Hepatic stellate cell (primary cell): ENCODE results near the gene PADI1.
"Not testable (repeated sequence)": the region's sequence is repeated elsewhere in the genome, so short reads cannot be mapped to it uniquely, and the experiment has no call there.

ENCODE experiments used
- DNase-seq: peaks from one replicate; pipeline ENCODE4 v3.0.0; 2011; ENCODE audit warnings: low spot score

Gene PADI1

DNA sequence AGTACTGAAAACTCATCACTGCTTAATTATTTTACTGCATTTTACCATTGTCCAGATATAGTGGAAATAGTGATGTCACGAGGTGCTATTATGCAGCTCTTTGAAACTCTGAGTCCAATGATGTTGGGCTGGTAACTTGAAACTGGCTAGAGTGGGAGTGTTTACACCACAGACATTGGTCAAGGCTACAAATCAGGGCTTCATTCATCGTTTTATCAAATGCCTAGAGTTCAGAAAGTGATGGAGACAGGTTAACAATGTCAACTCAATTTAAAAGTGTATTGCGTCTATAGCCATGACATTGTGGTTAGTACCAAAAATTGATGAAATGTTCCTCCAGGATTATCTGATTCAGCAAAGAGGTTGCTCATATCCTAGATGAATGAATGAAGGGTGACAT, 12.7 kb downstream of the PADI1 start:
- DNase-seq = no peak

- no peak for DNase-seq
These were observed 14.0 kb downstream of the PADI1 start for GRCh38 chr1:17218939-17219338.

GRCh38 chr1:17220287-17220686, 15.4 kb downstream of the PADI1 start:
- no peak for DNase-seq

GRCh38 chr1:17222557-17222956, 17.6 kb downstream of the PADI1 start:
- no peak for DNase-seq

GRCh38 chr1:17224434-17224833, 19.5 kb downstream of the PADI1 start:
- no peak for DNase-seq

DNA sequence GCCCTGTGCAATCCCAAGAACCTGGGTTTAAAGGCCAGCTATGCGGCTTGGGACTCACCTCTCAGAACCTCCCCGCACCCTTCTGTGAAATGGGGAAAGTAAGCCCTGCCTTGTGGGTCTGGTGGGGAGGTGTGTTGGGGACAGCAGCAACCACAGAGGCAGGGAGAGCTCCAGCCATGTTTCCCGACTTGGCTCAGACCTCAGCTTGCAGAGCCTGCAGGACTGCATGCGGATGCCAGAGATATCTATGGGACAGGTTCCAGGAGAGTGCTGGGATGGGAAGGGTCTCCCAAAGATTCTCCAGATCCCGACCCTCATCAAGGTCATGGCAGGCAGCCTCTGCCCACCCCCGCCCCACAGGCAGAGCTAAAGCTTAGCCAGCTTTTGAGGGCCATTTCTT, 20.2 kb downstream of the PADI1 start:
- no peak for DNase-seq

GRCh38 chr1:17227358-17227915, 22.5 kb downstream of the PADI1 start:
- DNase-seq = no peak

GRCh38 chr1:17228619-17229018, 23.7 kb downstream of the PADI1 start:
- DNase-seq = no peak

DNA sequence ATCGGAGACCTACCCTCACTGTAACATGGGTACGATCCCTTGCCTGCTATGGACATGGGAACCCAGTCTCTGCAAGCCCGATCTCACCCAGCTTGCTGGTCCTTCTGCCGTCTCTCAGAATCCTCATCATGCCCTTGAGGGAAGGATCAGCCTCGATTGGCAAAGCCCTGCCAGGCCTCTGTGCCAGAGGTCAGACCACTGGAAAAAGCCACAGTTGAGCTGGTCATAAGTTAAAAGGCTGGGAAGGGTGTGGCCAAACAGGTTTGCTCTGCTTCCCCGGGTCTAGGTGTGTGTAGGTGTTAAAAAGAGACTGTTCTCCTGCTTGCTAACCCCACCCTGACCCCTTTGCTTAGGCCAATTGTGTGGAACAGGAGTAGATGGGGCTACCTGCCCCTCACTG, 24.5 kb downstream of the PADI1 start:
- DNase-seq = no peak

DNA sequence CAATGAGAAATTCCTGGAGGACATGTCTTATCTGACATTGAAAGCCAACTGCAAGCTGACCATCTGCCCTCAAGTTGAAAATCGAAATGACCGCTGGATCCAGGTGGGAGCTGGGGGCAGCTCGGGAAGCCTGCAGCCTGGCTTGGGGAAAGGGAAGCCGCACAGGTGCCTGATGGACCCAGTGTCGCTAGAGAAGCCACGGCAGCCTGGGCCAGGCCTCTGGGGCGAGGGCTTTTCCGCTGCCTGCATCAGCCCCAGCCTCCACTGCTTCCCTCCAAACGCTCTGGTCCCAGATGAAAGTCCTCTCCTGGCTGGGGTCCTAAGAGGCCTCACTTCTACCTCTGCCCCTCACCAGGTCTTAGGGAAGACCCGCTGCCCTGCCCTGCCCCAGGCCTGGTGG, 25.2 kb downstream of the PADI1 start:
- DNase-seq = no peak

DNA sequence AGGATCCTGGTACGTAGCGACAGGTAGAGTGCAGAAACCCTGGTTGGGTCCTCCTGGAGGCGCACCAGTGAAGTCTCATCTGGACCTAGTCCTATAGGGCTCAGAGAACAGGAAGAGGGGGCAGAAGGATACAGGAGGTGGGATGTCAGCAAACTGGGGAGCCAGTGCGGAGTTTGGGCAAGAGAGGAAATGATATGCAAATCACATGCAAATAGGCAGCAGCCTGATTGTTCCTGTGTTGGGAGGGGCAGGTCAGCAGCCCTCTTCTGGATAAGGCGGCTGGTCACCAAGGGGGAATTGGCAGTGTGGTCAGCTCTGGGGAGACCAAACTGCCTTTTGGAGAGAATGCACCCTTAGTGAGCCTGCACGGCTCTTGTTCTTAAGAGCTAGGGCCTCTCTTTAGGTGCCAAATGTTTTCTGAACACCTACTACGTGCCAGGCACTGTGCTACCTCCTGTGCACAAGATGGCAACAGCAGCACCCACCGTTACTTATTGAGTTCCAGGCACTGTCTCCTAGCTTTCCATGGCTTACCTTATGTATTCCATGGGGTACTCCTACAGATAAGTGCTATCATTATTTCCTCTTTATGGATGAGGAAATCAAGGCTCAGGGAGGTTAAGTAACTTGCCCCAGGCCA, 25.9 kb downstream of the PADI1 start:
- no peak for DNase-seq

DNA sequence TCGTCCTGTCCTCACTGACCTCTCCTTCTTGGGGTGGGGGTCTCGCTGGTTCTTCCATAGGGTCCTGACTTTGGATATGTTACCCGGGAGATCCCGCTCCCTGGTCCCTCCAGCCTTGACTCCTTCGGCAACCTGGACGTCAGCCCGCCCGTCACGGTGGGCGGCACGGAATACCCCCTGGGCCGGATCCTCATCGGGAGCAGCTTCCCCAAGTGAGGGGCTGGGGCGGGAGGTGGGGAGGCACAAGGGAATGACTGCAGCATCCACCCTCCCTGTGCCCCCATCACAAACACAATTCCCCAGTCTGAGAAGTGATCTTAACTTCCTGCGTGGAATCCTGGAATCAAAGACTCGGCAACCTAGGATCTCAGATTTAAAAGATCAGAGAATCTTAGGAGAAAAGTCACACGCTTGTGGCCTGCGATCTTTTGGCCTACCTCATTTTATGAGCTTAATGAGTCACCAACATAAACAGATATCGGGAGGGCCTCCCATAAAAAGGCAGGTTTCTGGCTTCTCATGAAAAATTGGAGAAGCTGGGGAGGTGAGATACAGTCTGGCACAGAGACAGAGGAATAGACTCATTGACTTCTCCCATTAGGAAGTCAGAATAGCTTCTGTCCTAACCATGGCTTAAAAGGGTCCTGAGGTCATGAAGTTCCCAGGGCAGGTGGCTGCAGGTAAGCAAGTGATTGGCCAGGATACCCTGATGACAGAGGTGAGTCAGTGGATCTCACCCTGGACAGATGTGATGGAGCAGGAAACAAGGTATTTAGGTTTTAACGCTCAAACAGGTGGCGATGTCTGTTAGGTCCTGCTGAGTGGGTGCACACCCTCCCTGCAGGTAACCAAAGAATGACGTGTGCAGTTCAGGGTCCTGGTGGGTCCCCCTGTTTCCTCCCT, 28.1 kb downstream of the PADI1 start:
- peak; percentile 74 for DNase-seq

DNA sequence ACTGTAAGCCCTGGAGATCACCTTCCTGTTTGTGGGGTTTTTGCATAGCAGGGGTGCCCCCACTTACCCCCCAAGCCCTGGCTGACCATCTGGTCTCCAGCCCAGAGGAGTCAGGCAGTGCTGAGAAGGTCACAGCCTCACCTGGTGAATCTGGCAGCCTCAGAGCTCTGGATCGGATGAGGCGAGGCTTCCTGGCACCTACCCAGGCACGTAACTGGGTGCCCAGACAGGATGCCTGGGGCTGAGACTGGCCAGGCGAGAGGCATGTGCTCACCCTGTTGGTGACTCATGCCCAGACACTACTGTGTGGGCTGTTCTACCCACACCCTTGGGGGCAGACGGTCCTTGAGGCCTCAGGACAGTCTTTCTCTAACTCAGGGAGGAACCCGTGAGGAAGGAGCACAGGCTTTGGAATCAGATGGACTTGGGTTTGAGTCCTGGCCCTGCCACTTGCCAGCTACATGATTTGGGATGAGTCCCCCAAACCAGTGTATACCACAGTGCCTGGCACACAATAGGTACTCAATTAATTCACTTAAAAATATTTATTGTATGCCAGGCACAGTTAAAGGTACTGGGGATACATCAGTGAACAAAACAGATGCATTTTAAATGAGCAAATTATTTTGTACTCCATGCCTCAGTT, 28.9 kb downstream of the PADI1 start:
- DNase-seq = peak; percentile 91

DNA sequence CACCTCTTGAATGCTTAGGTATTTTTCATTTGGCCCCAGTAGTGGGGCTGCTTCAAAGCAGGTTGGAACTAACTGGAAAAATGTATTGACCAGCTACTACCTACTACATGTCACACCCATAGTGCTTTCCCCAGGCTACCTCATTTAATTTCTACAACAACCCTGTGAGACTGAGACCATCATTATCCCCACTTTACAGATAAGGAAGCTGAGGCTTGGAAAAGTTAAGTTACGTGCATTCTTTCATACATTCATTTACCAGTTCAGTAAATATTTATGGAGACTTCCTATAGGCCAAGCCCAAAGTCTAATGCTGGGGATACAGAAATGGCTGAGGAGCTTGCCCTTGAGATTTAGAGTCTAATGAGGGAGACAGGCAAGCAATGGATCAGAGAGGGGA, 29.5 kb downstream of the PADI1 start:
- no peak for DNase-seq

- DNase-seq = no peak
These were observed 30.4 kb downstream of the PADI1 start for GRCh38 chr1:17235135-17235885.

GRCh38 chr1:17236779-17237560, 32.0 kb downstream of the PADI1 start:
- peak; percentile 87 for DNase-seq

DNA sequence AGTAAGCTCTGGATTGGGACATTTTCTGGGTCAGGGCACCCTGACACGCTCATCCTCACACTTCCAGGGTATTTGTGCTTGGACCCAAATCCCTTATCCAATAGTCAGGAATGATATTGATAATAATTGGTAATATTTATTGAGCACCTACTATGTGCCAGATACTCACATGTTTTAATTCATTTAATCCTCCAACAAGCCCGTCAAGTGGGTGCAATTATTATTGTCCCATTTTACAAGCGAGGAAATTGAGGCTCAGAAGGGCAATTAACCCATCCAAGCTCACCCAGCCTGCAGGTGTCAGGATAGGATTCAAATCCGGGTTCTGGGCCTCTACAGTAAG, 32.6 kb downstream of the PADI1 start:
- no peak for DNase-seq

DNA sequence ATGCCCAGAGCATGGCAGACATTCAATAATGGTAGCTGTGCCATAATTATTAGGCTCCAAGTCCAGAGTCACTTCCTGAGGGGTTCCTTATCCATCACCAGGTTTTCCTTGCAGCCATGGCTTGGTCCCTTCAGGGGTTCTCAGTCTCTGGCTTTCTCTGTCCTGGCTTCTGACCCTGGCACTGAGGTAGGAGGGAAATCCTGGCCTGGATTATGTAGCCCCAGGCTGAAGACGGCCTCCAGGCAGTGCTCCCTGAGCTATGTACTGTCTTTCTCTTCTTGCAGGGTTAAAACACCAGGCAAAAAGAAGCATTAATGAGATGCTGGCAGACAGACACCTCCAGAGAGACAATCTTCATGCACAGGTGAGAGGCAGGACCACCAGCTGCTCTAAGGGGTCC, 34.5 kb downstream of the PADI1 start:
- DNase-seq = peak; percentile 95

GRCh38 chr1:17241011-17241779, 36.3 kb downstream of the PADI1 start:
- DNase-seq = not testable (repeated sequence)

GRCh38 chr1:17241780-17242074, 36.8 kb downstream of the PADI1 start:
- not testable (repeated sequence) for DNase-seq

DNA sequence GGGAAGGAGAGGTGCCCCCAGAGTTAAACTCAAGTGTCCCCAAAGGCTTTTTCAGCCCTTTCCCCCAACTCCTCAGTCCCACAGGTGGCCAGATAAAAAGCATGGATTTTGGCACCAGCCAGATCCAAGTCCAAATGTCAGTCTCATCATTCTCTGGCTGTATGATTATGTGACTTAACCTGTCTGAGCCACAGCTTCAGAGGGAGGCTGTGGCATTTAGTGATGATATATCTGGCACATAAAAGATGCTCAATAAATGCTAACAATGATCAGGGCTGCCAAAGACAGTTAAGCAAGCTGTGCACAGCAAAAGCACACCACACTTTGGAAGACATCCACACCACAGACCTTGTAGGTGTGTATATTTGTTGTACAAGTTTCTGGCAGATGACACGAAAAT, 38.3 kb downstream of the PADI1 start:
- no peak for DNase-seq
